ENCODE measurements around the gene DHRS7B.
A peak's percentile ranks its signal among the peaks of the same experiment; 100 is the strongest.

Gene DHRS7B

DNA sequence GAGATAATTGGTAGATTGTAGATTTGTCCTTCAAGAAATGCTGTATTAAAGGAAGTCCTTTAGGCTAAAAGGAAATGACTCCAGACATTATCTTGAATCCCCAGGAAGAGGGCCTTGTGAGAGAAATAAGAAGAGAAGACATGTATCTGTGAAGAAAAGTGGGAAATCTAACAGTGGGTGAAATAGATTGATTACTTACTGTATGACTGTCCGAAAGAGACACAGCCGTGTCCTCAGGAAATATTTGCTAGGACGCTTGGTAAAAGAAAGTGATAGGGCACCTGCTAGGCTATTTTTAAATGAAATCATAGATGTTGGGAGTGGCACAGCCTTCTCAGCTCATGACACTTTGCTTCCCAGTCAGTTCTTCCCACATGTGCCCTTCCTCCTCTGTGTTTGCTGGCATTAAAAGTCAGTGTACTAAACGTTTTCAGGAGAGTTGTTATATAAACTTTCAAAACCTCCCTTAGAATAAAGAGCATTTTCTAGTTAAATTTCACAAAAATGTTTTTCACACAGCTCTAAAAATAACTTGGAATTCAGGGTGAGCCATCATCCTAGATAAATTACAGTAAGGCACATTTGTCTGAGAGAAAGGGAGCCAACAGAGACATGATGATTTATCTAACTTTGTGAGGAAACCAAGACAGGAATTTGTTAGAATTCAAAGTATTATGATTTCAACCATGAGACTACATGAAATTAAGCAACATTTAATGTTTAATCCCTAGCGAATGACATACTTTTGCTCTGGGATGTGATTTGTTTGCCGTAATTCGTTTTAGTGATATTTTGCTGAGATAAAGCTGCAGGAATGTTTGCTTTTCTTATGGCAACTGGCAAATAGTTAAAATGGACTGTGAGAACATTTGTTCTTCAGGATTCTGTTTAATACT is 35.0 kb downstream of the DHRS7B start:
- DNase-seq, result no peak

DNA sequence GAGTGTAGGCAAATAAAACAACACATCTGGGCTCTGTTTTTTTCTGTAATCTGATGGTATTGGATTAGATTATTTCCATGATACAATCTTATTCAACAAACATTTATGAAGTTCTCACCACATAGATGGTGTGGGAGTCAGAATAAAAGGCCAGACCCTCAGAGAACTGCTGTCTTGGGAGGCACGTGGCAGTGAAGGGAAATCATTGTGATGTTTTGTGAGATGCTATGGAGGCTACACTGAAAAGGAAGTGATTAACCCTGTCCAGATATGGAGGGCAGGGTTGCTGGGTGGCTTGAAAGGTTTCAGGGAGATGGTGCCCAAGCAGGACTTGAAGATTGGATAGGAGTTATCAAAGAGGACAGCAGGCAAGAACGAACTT is 35.6 kb downstream of the DHRS7B start:
- no peak for DNase-seq

DNA sequence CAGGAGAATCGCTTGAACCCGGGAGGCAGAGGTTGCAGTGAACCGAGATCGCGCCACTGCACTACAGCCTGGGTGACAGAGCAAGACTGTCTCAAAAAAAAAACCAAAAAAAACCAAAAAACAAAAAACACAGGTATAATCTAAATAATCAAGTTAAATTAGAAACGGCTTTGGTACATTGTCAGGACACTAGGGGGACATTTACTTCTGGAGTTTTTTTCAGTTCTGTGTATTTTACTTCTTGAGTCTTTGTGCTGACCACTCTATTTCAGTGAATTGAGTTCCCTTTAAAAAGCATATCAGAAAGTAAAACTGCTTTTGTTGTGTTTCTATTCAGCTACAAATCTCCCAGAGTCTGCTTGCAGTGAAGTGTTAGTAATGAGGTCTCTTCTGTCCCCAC is 36.3 kb downstream of the DHRS7B start:
- DNase-seq, result no peak

DNA sequence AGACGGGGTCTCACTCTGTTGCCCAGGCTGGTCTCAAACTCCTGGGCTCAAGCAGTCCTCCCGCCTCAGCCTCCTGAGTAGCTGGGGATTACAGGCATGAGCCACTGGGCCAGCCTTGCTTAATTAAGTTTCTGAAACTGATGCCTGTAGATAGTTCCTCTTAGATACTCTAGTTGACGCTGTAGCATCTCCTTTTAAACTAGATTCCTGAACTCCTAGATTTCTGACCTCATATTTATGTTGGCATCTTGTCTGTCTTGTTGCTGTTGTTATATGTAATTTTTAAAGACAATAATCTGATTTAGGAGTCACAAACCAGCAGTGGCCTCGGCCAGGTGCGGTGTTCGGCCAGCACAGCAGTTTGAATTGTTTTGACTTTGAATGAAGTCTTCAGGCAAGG is 37.5 kb downstream of the DHRS7B start:
- DNase-seq, result no peak

DNA sequence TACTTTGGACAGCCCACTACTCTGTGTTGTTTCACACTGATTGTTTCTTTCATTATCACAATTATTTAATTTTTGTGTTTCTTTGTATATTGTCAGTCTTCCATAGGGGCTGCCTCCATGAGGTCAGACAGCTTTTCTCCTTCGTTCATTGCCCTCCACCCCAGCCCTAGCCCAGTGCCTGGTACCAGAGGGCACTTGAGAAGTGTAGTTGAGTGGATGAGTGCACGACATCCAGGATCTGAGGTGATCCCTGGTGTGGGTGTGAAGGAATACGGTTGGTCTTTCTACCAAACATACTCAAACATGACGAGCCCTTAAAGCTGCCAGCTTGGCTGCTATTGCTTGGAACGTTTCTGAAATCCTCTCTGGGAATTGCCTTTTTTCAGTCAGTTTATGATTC is 37.9 kb downstream of the DHRS7B start:
- no peak for DNase-seq

DNA sequence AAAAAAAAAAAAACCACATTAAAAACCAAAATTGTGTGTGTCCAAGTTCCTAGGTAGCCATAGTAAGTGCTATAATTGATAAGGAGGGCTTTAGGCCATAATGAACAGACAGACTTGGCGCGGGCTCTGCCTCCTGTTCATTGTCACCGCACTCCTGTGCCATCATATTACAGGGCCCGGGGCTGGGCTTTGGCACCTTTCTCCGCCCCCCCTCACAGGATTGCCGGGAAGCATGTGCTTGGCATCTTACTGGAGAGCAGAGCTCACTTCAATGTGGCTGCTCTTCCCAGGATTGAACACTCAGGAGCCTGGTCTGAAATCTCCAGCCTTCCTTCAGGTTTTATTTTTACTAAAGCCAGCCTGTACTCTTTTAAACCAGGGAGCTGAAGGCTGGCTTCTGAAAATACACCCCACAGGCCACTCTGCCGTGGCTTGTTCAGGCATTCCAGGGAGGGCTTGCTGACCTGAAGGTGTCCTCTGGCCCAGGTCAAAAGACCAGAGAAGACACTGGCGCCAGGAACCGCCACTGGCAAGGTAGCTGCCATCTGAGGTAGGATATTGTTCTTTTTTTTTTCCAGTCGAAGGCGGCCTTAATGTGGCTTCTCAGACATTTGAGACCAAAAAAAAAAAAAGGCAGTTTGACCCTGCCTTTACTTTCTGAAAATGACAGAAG is 39.3 kb downstream of the DHRS7B start:
- DNase-seq, result no peak

DNA sequence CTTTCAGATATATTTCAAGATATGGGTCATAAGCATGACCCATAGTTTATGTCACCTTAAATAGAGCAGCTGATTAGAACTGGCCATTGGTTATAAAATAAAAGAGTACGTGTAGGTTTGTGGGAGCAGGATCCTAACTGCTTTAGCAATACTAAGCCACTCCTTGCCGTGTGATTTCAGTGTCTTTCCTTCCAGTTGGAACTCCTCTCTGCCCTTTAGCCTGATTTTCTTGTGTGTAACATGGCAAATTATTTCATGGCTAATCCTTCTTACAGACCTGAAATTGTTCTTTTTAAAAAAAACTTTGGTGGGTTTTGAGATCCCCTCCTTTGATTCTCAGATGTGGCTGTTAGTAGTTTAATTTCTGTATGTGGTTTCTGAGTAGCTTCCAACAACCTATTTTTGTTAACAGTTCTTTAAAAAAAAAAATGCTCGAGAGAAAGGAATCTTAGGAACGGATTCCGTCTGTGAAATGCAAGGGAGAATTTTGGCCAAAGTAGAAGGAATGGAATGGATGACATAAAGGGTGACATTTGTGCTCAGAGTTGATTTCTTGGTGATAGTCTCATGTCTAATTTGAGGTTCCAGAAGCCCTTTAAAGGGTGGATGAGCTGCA is 39.9 kb downstream of the DHRS7B start:
- DNase-seq, result no peak

DNA sequence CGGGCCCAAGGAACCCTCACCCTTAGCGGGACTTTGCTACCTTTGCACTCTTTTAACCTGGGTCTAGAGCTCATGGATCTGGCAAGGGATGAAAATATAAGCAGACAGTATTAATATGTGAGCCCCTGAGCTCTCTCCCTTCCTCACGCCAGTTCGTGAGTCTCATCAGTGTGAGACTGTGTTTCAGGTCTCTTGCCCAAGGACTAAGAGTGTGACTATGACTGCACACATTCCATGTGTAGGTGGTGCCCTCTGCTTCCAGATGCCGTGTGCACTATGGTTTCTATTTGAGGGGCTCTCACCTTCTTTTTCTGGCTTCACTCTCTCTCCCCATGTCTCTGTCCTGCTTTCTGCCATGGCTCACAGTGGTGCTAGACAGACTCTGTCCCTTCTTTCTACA is 40.5 kb downstream of the DHRS7B start:
- no peak for DNase-seq

DNA sequence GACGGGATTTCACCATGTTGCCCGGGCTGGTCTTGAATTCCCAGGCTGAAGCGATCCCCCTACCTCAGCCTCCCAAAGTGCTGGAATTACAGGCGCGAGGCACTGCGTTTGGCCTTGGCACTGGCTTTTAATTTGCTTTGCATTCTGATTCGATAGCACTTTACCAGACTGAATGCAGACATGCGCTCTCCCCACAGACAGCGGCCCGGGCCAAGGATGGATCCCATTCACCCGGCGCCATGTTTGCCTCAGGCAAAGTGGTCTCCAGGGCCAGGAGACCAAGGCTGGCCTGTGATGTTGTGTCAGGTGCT is 41.7 kb downstream of the DHRS7B start:
- no peak for DNase-seq

DNA sequence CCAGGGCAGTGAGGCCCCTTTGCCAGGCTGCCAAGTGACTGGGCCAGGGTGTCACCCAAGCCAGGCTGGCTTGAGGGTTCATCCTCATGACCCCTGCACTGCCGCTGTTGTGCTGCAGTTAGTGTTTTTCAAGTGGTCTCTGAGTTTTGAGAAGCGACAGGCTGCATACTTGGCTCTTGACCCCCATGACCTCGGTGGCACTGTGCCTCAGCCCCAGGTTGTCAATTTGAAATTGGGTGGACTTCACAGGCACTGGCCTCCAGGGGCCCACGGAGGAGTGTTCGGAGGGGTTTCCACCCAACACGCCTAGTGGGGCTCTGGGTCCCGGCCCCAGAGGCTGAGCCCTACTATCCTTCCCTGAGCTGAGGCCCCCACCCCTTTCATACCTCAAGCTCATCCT is 42.7 kb downstream of the DHRS7B start:
- DNase-seq, result no peak

DNA sequence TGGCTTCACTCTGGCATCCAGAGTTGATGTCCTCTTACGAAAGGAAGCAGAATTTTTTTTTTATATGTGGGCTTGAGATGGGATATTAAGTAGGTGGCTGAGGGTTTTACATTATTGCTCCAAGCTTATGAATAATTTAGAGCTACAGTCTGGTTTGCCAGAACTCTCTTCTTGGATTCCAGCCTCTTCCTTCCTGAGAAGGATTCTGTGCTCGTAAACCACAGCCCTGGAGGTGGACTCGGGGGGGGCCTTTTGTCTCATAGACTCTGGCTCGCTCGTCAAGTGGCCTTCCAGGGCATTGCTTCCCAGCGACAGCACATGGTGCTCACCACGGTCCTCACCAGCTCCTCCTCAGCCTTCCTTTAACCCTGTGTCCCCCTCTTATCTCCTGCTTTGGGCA is 44.0 kb downstream of the DHRS7B start:
- no peak for DNase-seq

DNA sequence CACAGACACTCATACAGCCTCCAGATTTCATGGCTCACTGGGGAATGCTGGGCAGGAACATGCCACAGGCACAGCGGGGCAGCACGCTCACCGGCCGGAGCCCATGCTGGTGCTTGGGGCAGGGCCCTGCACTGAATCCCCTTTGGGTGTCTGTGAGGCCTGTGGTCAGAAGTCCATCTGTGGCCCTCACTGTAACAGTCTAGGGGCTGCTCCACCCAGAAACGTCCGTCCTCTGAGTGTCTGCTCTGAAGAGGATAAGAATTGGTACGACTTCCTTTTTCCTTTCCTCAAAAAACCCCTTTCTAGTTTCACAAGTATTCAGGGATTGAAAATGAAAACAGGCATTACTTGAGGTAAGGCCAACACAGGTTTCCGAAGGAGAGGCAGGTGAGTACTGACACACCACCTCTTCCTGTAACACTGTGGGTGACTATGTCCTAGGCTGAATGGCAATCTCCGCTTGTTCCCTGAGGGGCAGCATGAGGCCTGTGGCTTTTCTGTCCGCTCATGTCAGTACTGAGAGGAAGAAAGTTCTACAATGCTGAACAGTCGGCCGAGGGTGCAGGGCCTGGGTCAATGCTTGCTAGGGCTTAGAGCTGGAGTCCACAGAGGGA is 44.7 kb downstream of the DHRS7B start:
- DNase-seq, result peak; percentile 11

DNA sequence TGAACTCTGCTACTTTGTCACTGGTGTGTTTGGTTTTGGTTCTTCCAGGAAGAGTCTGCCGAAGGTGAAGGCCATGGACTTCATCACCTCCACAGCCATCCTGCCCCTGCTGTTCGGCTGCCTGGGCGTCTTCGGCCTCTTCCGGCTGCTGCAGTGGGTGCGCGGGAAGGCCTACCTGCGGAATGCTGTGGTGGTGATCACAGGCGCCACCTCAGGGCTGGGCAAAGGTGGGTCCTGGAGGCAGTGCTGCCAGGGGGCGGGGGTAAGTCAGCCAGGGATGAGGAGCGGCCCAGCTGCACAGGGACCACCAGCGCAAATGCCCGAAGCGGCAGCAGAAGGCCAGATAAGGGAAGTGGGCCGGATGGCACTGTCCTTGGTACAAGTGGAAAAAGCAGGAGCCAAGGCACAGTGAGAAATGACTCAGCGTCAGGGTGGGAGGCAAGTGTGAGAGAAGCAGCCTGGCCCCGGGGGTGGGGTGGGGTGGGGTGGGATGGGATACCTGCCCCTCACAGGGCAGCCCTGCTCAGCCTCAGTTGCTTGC is 45.3 kb downstream of the DHRS7B start:
- DNase-seq, result no peak

DNA sequence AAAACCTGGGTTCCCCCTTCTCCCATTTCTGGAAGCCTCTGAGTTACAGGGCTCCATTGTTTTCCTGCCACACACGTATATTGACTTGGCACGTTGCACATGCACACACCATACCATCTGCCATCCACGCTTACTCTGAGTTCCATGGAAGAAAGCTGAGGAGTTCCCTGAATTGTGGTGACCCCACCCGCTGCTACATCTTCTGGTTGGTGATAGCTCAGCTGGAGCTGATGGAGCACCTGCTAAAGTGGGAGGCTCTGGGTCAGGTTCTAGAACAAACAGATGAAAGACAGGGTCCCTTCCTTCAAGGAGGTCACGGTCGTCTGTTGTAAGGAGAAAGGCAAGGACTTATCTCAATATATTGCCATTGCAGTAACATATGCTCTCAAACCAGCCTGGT is 46.1 kb downstream of the DHRS7B start:
- DNase-seq, result no peak

DNA sequence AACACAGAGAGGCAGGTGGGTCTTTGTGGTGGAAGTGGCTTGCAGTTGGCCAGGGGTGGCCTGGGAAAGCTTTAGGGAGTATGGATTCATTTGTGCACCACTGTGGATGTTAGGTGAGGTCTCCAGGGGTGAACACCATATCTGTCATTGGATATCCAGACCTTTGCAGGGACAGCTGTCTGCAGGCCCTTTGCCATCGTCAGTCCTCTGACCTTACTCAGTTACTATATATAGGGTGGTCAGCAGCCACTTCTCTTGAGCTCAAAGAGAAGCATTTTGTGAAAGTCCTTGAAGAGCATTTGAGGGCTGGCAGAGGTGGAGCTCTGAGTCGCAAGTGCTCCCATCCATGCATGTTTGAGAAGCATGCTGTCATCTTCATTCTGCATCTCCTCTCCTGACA is 46.8 kb downstream of the DHRS7B start:
- DNase-seq, result no peak

DNA sequence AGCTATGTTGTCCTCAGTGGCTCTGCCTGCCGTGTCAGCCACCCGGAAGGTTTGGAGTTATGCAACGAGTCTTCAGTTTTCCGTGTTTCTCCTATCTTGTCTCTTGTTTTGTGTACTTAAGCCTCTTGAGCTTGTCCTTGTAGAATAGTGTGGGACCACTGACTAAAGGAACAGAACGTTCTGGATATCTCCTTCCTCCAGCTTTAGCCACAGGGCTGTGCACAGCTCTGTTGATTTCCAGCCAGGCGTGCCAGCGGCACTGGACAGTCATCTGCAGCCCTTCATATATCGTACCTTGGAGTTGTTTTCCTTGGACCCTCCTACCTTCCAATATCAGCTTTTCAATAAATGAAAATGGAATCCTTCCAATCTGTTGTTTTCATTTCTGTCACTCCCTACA is 47.4 kb downstream of the DHRS7B start:
- DNase-seq, result no peak

DNA sequence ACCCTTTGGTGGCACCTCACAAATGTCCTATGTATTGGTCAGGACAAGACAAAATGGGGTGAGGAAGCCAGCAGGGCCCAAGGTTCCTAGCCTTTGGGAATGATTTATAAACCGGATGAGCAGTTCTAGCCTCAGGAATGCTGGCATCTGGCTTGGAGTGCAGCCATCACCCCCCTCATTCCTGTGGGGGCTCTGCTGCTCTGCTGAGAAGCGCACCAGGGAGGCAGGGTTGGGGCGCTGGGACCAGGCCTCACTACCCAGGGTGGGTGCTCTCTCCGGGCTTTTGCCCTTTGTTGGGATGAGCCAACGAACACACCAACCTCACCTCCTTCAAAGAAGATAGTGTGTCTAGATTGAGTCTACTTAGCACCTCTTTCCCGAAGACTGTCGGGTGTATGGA is 47.9 kb downstream of the DHRS7B start:
- DNase-seq, result no peak

DNA sequence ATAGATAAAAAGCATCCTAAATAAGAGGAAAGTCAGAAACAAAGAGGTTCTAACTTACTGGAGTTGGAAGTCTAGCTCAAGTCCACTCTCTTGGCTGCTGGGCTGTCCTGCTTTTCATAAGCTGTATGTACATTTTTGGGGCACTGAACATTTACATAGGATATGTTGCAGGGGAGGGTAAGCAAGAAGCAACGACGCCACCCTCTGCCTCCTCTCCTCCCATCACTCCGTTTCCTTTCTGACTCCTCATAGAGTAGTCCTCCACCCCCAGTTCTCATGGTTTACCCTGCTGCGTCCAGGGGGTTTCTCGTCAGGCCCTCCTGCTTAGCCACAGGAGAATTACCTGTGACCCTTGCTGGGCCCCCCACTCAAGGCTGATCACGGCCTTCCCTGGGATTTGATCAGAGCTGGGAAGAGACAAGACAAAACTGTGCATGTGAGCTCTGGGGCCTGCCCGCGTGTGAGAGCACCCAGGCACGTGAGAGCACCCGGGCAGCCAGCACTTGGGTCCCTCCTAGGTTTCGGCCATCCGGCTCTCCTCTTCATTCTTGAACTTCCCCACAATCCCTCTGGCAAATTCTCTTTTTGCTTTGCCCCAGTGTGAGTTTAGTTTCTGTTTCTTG is 50.1 kb downstream of the DHRS7B start:
- no peak for DNase-seq

DNA sequence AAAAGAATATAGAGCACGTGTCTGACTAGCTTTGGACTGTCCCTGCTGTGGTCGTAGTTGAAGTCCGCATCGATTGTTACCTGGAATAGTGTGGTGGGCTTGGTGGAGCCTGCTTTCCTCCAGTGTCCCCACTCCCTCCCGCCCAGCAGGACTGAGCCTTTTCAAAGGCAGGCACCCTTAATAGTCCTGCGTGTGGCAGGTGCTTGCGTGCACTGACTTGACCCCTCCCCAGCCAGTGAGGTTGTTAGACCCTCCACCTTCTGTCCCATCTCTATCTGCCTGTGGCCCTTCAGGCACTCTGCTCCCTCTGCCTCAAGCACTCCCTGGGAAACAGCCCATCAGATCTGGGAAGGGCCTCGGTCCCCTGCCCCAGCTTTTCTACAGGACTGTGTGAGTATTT is 50.6 kb downstream of the DHRS7B start:
- no peak for DNase-seq

DNA sequence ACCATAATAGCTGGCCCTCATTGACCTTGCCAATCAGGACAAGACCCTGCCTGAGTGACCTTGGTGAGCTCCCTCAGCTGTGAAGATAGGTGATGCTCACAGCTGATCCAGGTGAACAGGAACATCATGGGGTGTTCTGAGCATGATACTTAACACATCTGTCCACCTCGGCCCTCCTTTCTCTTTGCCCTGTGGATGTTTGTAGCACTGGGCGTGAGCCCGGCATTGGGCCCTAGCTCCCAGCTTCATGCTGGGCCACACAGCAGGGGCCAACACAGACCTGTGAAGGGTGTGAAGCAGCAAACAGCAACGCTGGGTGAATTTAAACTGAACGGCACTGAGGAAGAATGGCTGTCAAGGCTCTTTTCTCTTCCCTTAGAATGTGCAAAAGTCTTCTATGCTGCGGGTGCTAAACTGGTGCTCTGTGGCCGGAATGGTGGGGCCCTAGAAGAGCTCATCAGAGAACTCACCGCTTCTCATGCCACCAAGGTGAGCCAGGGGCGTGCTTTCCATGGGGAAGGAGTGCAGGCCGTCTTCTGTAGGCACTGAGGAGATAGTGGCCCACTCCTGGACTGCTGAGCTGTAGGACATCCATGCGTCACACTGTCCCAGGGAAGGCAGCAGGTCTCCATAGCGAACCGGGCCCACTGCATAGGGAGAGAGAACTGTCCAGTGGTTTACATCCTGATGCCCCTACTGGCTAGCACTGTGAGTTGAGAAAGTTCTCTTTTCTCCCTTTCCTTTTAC is 51.3 kb downstream of the DHRS7B start:
- no peak for DNase-seq

DNA sequence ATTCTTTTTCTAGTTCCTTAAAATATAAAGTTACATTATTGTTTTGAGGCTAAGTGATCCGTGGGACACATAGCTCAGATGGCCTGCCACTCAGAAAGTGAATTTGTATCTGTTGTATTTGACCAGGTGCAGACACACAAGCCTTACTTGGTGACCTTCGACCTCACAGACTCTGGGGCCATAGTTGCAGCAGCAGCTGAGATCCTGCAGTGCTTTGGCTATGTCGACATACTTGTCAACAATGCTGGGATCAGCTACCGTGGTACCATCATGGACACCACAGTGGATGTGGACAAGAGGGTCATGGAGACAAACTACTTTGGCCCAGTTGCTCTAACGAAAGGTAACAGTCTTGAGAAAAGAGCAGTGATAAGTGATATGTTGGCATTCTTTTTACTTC is 56.7 kb downstream of the DHRS7B start:
- no peak for DNase-seq

DNA sequence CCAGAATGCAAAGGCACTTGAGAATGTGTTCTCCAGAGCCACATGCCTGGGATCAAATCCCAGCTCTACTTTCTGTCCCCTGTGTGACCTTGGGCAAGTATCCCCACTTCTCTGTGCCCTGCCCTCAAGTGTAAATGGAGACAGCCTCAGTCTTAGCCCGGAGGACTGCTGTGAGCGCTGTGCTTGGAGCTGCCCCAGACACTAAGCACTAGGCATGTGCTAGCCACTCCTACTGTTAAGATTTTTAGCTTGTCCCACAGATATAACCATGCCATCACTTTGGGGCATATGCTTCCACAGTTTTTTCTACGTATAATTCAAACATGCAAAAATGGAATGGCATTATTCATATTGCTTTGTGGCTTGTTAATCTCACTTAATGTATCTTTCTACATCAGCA is 57.8 kb downstream of the DHRS7B start:
- DNase-seq, result no peak

All from activated CD4-positive, alpha-beta T cell treated with anti-CD3 and anti-CD28 coated beads for 48 hours (primary cell).